ENCODE measurements around the gene PALLD. TPM values are rescaled to one million over a fixed set of nuclear protein-coding genes. Genes with fewer than 3 reads are reported as not detected.
A peak's percentile ranks its signal among the peaks of the same experiment; 100 is the strongest.

The PALLD gene
- polyA plus RNA-seq, 4 donors: 85.8 to 252 (median 188) TPM

DNA sequence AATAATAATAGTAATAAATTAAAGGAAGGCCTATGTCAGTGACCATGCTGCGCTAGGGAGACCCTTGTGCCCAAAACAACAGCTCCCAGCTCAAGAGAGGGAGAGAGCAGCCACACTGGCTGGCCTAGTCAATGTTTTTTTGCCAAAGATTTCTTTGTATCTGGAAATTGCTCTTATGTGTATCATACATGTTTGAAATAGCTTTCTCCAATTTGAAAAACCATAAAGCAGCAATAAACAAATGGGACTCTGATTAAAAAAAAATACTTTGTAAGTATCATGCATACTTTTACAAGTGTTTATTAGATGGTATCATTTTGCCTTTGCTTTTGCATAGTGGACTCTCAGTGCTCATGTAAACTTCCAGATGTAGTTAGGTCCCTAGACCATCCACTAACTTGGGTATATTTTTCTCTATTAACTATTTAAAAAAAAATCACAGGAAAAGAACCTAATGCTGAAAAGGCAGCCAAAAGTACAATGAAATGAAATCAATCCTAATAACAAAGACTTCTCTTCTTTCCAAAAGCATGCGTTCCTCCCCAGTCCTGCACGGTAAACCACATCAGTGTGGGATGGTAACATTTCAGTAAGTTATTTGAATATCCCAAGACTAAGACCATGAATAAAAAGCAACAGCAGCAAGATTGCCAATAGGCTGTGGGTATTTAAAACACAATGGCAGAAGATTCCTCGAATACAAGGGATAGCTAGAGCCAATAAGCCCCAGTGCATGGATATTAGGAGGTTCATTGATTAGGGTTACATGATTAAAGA, 117.6 kb downstream of the PALLD start:
- DNase-seq (ENCODE audit: low read depth in 4 of 4, low spot score in 3 of 4): no peak

GRCh38 chr4:168615294-168616065, 118.6 kb downstream of the PALLD start:
- no peak for DNase-seq (ENCODE audit: low read depth in 4 of 4, low spot score in 3 of 4)

GRCh38 chr4:168618577-168619265, 121.9 kb downstream of the PALLD start:
- DNase-seq (ENCODE audit: low read depth in 4 of 4, low spot score in 3 of 4): no peak

DNA sequence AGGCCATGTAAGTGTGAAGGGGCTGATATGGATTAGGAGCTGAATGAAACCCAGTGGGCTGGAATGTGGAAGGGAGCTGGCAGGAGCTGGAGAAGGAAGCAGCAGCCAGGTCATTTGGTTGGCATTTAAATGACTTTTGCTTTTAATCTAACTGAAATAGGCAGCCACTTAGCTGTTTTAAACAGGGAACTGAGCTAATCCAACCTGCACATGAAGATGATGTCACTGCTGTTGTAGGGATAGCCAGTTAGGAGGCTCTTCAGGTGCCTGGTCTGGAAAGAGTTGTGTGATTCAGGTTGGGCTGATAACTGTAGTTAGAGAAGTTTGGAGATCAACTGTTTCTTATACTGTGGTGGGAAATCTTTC, 122.4 kb downstream of the PALLD start:
- DNase-seq (ENCODE audit: low read depth in 4 of 4, low spot score in 3 of 4): no peak

DNA sequence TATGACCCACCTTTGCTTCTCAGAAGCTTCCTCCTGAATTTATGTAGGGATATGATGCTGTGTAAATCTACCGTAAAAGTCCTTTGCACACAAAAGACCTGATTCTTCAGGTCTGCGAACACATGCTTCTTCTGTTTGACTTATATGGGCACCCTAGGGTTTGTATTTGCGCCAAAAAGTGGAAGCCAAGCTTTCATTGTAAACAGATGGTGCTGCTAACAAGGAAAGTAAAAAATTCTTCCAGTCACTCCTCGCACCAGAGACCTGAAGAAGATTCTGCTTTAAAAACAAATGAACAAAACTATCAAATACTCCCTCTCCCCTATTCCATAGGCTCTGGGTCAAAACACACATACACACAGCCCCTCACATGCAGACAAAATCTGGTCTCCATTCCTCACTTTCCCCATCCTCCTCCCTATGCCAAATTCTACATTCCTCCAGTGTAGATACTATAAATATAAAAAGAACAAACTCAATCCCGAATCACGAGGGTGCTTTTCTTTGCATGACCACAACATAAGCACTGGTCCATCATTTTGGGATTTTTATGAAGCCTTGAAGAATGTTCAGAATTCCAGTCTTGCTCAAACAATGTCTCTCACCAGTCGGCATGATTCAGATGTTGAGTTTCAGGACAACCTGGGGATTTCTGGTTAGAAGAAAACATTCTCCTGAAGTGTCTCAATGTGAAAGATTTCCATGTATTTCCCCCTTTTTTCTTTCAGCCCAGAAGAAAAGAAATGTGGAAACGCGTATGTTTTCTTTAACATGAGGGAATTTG, 125.1 kb downstream of the PALLD start:
- no peak for DNase-seq (ENCODE audit: low read depth in 4 of 4, low spot score in 3 of 4)

DNA sequence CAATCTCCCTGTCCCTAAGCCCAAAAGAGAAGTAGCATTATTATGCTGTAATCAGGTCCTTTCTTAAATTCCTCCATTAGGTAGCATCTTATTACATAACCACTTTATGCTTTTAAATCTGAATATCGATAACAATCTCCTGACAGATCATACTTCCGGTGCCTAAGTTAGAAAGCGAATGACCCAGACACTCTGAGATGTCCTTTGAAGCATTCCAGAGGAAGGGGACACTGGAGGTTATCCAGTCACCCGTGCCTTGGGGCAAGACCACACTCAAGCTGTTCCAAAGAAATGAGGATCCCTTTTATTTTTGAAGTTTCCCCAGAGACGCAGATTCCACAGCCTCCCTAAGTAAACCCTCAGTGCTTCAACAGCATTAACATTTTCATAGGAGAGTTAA, 125.7 kb downstream of the PALLD start:
- DNase-seq (ENCODE audit: low read depth in 4 of 4, low spot score in 3 of 4): no peak

DNA sequence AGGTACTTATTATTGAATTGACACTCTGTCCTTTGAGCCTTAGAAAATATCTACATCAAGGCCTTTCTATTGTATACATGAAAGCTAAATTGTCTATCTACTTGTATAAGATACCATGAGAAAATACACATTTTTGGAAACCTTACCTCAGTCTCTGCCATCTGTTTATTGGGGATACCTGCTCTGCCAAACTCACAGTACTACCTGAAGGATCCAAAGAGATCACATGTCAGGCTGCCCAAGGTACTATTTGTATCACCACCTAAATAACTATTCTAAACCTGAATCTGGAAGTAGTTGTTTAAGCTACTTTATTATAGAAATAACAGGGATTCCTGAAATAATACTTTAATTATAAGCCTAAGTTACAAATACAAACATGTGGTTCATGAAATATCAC, 126.2 kb downstream of the PALLD start:
- no peak for DNase-seq (ENCODE audit: low read depth in 4 of 4, low spot score in 3 of 4)

GRCh38 chr4:168623484-168623883, 126.6 kb downstream of the PALLD start:
- no peak for DNase-seq (ENCODE audit: low read depth in 4 of 4, low spot score in 3 of 4)

- no peak for DNase-seq (ENCODE audit: low read depth in 4 of 4, low spot score in 3 of 4)
Observed at GRCh38 chr4:168628251-168628650, 131.4 kb downstream of the PALLD start.

DNA sequence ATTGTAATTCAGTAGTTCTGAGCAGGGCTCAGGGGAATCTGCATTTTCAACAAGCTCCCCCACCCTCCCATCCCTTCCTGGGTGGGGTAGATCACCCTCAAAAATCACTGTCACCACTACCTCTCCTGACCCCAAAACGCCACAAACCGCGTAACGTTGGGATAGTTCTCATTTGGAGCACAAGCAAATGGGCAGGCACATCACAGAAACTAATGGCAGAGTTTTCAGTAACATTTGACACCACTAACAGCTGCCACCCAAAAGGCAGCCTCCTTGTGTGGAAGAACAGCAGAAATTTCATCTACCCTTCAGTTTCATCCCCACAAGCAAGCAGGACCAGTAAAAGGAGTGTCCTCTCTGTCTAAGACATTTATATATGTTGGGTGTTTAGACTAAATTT, 132.7 kb downstream of the PALLD start:
- no peak for DNase-seq (ENCODE audit: low read depth in 4 of 4, low spot score in 3 of 4)

GRCh38 chr4:168630445-168631187, 133.8 kb downstream of the PALLD start:
- DNase-seq (ENCODE audit: low read depth in 4 of 4, low spot score in 3 of 4): no peak

- peak; percentile 61 to 72 (median 64) for DNase-seq (ENCODE audit: low read depth in 4 of 4, low spot score in 3 of 4)
Observed at GRCh38 chr4:168631241-168632162, 134.7 kb downstream of the PALLD start.

DNA sequence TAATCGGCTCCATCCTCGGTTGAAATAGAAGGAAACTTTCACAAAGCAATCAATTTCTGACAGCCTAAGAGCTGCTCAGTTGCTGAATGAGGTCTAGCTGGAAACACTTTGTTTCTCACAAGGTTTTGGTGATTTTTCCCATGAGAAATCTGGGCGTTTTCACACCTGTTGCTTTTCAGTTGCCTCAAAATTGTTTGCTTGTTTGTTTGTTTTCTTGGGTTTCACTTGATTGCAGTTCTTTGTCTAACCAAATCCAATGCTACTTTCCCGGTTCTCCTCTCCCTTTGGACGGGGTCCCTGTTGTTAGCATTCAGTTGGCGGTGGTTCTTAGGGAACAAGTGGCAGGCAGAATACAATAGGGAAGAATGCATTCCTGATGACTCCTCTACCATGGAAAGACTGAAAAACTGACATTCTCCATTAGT, 135.5 kb downstream of the PALLD start:
- DNase-seq (ENCODE audit: low read depth in 4 of 4, low spot score in 3 of 4): no peak

DNA sequence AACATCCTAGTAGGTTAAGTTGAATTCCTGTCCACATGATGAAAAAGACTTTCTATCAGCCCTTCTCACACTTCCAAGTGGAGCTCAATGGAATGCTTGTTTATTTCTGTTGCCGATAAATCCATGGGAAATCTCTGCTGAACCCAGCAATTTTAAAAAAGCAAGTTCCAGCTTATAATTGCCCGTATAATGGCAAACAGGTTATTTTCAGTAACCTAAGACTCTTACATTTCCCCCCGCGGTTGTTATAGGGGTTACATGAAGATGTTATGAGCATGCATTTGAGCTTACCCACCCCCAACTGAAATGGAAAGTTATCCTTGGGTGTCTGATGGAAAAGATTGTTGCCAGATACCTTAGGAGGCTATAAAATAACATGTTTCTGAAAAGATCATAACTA, 136.2 kb downstream of the PALLD start:
- DNase-seq (ENCODE audit: low read depth in 4 of 4, low spot score in 3 of 4): no peak

DNA sequence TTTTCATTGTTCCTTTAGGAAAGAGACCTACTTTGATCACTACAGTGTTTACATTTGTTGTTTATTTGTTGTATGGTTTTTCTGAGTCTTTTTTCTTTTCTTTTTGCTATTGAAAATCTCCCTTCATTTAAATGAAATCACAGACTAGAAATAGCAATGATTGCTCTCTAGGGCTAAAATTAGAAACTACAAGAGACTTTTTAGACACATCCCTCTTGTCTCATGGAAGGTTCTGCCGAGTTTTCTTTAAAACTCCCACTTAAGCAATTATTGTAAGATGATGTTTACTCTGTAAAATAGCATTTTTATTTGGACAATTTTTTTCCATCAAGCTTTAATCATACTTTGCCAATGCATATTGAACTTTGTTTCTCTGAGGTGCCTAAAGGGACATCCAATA, 136.6 kb downstream of the PALLD start:
- DNase-seq (ENCODE audit: low read depth in 4 of 4, low spot score in 3 of 4): no peak

GRCh38 chr4:168634276-168634802, 137.5 kb downstream of the PALLD start:
- DNase-seq (ENCODE audit: low read depth in 4 of 4, low spot score in 3 of 4): peak in 3 of 4 donors; percentile 58 to 74 (median 59)

DNA sequence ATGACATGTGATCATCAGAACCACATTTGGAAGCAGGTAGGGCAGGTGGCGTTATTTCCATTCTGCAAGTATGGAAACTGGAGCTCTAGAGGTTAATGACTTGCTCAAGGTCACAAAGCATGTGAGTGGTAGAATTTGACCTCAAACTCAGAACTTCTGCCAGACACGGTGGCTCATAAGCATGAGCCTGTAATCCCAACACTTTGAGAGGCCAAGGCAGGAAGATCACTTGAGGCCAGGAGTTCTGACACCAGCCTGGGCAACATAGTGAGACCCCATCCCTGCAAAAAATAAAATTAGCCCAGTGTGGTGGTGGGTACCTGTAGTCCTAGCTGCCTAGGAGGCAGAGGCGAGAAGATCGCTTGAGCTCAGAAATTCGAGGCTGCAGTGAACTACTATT, 139.2 kb downstream of the PALLD start:
- DNase-seq (ENCODE audit: low read depth in 4 of 4, low spot score in 3 of 4): no peak

- no peak for DNase-seq (ENCODE audit: low read depth in 4 of 4, low spot score in 3 of 4)
Observed at GRCh38 chr4:168636506-168637196, 139.8 kb downstream of the PALLD start.
